GM19324 (cell line): ENCODE measurements around the gene ARHGEF38.
A peak's percentile ranks its signal among the peaks of the same experiment; 100 is the strongest.
"Not testable (repeated sequence)": the region's sequence is repeated elsewhere in the genome, so short reads cannot be mapped to it uniquely, and the experiment has no call there.

Source experiments
- ATAC-seq: cut with Tn5 transposase; IDR thresholded peaks from one replicate; pipeline ENCODE4 v1.9.1; 2021; ENCODE audit warnings: mild to moderate bottlenecking, moderate library complexity; ENCODE audit not compliant: unreplicated experiment, low FRiP score

Gene ARHGEF38

GRCh38 chr4:105644257-105644656 lies 91.8 kb downstream of the ARHGEF38 start:
- ATAC-seq: no peak

- no peak for ATAC-seq
Measured at GRCh38 chr4:105645440-105645839, 93.0 kb downstream of the ARHGEF38 start.

DNA sequence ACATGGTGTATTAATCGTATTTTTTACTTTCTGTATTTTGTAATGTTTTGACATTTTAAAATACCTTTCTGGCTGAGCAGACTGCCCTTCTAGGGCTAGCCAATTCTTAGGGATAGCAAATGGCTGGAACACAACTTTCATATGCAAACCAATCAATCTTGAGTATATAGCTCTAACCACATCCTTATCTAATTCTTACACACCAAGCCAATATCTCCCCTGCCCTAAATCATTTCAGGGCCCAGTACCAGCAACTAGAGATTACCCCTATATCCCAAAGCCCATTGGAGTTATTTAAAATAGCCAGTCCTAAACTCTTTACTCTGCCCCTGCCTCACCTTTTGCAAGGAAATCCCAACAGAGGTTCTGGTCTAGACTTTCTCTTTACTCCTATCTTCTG lies 97.8 kb downstream of the ARHGEF38 start:
- no peak for ATAC-seq

DNA sequence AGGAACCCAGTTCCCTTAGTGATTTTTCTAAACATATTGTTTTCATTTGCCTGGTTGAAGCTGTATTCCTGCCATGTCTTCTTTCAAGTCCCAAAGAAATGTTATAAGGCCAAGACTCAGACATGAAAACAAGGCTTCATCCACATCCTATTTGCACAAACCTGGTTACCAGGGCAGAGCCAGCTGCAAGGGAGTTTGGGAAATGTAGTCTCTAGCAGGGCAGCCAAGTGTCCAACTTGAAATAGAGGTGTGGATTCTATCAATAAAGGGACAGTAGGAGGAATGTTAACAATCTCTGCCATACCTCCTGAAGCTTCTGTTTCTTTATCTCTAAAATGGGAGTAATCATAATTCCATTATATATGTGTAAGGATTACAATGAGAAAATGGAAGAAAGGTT lies 99.5 kb downstream of the ARHGEF38 start:
- ATAC-seq: no peak

DNA sequence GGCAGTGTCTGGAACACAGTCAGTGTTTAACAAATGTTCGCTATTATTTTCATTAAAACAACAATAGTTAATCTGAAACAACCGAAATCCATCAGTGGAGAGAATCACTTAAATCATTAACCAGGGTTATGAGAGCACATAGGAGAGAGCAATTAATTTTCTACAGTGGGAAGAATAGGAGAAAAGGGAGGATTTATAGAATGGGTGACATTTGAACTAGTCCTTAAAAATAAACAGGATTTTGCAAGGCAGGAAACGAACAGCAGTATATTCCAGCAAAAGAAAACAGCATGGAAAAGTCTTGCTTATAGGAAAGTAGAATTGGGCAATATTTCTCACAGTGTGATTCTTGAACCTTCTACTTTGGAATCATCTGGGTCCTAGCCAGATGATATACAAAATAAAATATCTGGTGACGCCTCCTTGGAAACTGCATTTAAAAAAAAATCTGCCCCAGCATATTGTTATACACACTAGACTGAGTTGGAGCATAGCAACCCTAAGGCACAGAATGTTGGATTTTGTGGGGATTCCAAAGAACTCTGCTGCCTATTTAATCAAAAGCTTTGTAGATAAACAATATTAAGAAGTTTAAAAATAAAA lies 100.0 kb downstream of the ARHGEF38 start:
- ATAC-seq: no peak

GRCh38 chr4:105657117-105657765 lies 104.8 kb downstream of the ARHGEF38 start:
- no peak for ATAC-seq

DNA sequence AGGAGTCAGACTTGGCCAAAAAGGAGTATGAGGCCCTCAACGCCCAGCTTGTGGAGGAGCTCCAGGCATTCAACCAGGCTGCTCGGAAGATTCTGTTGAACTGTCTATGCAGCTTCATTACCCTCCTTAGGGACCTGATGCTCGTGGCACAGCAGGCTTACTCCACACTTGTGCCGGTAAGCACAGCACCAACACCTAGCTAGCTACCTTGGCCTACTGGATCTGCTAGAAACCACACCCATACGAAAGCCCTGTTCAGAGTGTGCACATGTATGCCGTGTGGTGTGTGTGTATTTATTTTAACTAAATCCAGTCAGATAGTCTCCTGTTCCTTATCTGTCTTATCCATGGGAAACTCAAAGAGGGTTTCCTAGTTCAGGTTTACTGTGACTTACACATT lies 106.8 kb downstream of the ARHGEF38 start:
- ATAC-seq: no peak

DNA sequence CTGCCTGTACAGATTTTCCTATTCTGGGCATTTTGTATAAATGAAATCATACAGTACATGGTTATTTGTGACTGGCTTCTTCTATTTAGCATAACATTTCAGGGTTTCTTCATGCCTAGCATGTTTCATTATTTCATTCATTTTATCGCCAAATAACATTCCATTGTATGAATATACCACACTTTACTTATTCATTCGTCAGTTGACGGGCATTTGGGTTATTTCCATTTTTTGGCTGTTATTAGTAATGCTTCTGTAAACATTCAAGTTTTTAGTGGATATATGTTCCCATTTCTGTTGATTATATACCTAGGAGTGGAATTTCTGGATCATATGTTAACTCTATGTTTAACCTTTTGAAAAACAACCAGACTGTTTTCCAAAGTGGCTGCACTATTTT lies 108.6 kb downstream of the ARHGEF38 start:
- no peak for ATAC-seq

DNA sequence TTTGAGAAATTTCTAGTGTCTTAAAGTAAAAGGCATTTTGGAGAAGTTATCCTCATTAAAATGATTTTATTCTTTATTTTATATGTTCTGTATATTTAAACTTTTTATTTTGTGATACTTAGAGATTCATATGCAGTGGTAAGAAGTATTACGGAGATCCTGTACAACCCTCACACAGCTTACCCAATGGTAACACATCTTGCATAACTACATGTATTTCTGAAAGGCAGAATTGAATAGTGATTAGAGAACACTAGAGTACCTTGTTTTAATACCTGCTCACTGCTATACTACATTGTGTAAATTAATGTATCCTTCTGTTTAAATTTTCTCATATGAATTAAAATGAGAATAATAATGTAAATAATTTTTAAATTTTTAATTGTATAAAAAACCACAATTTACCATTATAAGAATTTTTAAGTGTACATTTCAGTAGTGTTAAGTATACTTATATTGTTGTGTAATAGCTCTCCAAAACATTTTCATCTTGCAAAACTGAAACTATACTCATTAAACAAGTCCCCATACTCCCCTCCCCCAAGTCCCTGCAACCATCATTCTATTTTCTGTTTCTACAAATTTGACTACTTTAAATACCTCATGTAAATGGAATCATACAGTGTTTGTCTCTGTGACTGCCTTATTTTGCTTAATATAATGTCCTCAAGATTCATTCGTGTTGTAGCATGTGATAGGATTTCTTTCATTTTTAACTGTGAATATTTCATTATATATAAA lies 110.7 kb downstream of the ARHGEF38 start:
- ATAC-seq: peak; percentile 51

DNA sequence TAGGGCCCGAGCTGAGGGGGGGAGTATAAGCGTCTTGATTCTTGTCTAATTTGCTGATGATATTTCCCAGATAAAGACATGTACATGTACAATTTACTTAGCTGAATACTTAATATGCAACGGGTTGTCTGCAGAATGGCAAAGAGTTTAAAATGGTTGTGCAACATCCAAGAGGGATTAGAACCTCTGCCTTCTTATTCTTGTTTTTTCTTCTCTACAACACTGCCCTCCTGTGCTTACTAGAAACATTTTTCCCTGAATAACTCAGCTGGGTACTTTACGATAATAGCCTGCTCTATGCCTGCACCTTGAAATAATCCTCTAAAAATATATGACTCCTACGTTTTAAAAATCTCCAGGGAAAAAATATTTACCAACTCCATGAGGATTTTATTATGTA lies 114.3 kb downstream of the ARHGEF38 start:
- ATAC-seq: peak; percentile 42

DNA sequence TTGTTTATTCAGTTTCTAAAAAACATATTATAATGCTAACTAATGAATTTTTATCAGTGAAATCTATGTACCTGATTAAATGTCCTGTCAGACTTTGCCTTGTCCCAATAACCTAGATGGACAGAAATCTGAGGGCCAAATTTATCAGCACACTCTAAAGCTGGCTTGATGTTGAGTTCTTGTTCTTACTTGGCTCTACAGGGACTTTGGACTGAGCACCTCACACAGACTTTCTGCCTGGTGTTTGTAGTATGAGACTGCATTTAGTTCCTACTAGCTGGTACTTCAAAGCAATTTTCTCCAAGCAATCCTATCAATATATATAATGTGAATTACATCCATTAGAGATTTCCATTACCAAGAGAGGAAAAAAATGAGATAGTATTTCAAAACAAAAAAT lies 118.3 kb downstream of the ARHGEF38 start:
- no peak for ATAC-seq

GRCh38 chr4:105671301-105671700 lies 118.9 kb downstream of the ARHGEF38 start:
- ATAC-seq: no peak

- ATAC-seq: no peak
Measured at GRCh38 chr4:105674011-105674410, 121.6 kb downstream of the ARHGEF38 start.

DNA sequence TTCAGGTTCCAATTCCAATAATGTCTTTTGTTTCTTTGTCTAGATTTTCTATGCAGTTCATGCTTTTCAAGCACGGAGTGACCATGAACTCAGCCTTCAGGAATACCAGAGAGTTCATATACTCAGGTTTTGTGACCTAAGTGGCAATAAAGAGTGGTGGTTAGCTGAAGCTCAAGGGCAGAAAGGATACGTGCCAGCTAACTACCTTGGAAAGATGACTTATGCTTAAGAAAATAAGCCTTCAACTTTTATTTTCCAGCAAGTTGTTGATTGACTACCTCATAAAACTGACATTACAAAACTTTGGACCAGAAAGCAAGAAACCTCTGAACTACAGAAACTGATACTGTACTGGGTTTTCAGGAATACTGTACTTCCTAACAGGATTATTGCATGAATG lies 125.3 kb downstream of the ARHGEF38 start:
- ATAC-seq: no peak

- no peak for ATAC-seq
Measured at GRCh38 chr4:105679186-105679585, 126.8 kb downstream of the ARHGEF38 start.

GRCh38 chr4:105683038-105683437 lies 130.6 kb downstream of the ARHGEF38 start:
- no peak for ATAC-seq

- ATAC-seq: no peak
Measured at GRCh38 chr4:105686571-105686970, 134.2 kb downstream of the ARHGEF38 start.

DNA sequence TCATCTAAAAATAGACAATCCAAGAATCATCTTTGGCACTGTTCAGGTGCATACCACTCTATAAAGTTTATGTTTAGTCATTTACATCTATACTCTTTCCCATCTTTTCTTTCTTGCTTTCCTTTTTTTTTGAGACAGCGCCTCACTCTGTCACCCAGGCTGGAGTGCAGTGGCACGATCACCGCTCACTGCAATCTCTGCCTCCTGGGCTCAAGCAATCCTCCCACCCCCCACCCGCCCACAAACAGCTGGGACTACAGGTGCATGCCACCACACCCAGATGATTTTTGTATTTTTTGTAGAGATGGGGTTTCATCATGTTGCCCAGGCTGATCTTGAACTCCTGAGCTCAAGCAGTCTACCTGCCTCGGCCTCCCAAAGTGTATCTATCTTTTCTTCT lies 142.4 kb downstream of the ARHGEF38 start:
- not testable (repeated sequence) for ATAC-seq

DNA sequence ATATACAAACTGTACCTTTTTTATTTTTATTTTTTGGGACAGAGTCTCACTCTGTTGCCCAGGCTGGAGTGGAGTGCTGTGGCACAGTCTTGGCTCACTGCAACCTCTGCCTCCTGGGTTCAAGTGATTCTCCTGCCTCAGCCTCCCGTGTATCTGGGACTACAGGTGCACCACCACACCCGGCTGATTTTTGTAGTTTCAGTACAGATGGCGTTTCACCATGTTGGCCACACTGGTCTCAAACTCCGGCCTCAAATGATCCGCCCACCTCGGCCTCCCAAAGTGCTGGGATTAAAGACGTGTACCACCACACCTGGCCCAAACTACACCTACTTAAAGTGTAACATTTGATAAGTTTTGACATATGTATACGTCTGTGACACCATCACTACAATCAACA lies 143.4 kb downstream of the ARHGEF38 start:
- ATAC-seq: not testable (repeated sequence)

DNA sequence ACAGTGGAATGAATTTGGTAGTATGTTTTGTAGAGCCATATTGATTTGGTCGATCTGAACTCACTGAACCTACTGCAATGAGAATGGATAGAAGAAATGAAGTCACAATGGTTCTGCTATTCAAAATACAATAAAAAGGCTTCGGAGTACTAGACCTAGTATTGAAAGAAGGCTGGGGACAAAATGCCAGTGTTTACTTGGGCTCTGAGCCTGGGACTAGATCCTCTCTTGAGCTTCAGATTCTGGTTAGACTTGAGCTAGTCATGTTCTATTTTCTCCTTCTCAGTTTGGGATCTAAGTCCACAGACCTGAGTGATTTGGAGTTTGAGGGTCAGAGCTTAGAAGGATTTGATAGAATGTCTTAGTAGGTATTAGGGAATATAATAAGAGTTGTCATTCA lies 146.2 kb downstream of the ARHGEF38 start:
- ATAC-seq: no peak

DNA sequence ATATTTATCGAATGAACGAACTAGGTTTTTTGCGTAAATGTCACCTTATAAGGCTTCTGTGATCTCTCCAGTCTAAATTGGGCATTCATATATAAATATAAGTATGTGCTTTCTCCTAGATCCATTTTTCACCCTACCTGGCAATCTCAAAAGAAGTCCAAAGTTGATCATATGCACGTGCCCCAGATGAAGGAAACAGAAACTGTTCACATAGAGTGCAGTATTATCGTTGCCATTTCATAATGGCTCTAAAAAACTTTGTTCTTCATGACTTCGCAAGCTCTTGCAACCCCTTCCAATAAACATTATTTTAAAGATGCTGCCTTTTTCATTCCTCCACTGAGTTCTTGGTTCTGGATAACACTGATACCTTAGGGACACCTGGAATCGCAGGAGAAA lies 155.4 kb downstream of the ARHGEF38 start:
- no peak for ATAC-seq
